Measurements from ENCODE around the gene OR8U1. TPM values are rescaled to one million over a fixed set of nuclear protein-coding genes. Genes with fewer than 3 reads are reported as not detected.

OR8U1 gene
- total RNA-seq, 4 donors from 2014 or later = not detected

DNA sequence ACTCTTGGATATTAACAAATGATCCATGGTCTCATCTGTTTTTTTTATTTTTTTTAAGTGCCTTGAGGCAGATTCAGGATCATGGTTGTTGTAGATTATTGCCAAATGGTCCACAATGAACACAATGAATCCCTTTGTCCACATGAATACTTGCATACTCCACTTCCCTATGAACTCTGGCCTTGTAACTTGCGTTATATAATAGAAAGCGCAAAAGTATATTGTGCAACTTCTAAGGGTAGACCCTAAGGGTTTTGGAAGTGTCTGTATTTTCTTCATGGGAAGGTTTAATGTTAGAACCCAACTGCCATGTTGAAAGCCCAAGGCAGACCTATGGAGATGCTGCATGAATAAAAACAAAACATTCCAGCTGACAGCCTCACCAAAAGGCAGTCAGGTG lies 29.0 kb downstream of the OR8U1 start:
- H3K27ac ChIP-seq = no peak overlapping the region
- no peak for DNase-seq
- no peaks in the 10 kb centered on the region for H3K4me1 ChIP-seq
- 81 to 86% methylated on average over 2 of the region's 2 CpGs for WGBS, 2 donors
- H3K27me3 ChIP-seq = no peaks in the 10 kb centered on the region
- no peaks in the 10 kb centered on the region for H3K36me3 ChIP-seq
- no peaks in the 10 kb centered on the region for H3K9me3 ChIP-seq
- intact Hi-C loops (cut with DNase I) = no loop called here
- H3K4me3 ChIP-seq (replicated peaks in 1 of 3) = no peak overlapping the region
- TF ChIP-seq, protein P1, sequence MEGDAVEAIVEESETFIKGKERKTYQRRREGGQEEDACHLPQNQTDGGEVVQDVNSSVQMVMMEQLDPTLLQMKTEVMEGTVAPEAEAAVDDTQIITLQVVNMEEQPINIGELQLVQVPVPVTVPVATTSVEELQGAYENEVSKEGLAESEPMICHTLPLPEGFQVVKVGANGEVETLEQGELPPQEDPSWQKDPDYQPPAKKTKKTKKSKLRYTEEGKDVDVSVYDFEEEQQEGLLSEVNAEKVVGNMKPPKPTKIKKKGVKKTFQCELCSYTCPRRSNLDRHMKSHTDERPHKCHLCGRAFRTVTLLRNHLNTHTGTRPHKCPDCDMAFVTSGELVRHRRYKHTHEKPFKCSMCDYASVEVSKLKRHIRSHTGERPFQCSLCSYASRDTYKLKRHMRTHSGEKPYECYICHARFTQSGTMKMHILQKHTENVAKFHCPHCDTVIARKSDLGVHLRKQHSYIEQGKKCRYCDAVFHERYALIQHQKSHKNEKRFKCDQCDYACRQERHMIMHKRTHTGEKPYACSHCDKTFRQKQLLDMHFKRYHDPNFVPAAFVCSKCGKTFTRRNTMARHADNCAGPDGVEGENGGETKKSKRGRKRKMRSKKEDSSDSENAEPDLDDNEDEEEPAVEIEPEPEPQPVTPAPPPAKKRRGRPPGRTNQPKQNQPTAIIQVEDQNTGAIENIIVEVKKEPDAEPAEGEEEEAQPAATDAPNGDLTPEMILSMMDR (IDR thresholded peaks at IDR 0.05) = no peak
- TF ChIP-seq POLR2A (IDR thresholded peaks at IDR 0.05) = no peak

DNA sequence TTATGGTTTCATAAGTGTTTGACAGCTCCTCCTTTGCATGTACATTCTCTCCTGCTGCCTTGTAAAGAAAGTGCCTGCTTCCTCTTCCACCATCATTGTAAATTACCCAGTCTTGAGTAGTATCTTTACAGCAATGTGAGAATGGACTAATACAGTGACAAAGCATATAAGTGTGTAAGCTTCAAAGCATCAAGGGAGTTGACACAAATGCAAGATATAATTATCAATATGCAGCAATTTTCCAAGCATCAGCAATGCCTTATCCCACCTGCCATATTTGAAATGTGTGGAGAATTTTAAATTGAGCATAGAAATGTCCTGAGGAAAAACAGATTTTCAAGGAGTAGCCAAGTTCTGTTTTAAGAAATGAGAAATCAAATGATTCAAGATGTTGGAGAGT lies 35.4 kb downstream of the OR8U1 start:
- Histone ChIP-seq H3K4me1 (no peaks in the 10 kb centered on the region), H3K27me3 (no peaks in the 10 kb centered on the region), H3K4me3 (replicated peaks in 1 of 3) (no peak overlapping the region), H3K9me3 (no peaks in the 10 kb centered on the region), H3K27ac (no peak overlapping the region), H3K36me3 (no peaks in the 10 kb centered on the region)
- intact Hi-C loops (cut with DNase I) = no loop called here
- DNase-seq = no peak
- TF ChIP-seq, protein P1 (IDR thresholded peaks at IDR 0.05) = no peak
- TF ChIP-seq POLR2A (IDR thresholded peaks at IDR 0.05) = no peak

DNA sequence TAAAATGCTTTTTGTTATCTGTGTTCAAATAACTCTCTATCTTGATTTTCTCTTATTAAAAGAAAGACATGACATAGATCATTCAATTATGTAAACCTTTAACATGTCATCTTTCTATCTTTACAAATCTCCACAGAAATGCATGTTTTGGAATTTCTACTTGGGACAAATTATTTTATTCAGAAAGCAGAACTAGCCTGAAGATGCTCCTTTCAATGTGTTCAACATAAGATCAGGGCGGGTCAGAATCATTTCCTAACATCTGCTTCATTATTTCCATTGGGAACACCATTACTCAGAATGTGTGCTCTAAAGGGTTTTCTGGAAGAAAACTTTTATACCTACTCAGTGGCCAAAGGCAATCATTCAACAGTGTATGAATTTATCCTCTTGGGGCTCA lies 37.0 kb downstream of the OR8U1 start, which contains the start of gene OR5AL1:
Gene OR5AL1 (plus strand): TSS at position 301 of the 400 bp plus-strand sequence.
- intact Hi-C loops (cut with DNase I) = no loop called here
- no peak for TF ChIP-seq POLR2A (IDR thresholded peaks at IDR 0.05)
- TF ChIP-seq, protein P1 (IDR thresholded peaks at IDR 0.05) = no peak

More for the DNA sequence above, 37.0 kb downstream of the OR8U1 start, which contains the start of gene OR5AL1:
- H3K9me3 ChIP-seq = no peaks in the 10 kb centered on the region
- H3K4me1 ChIP-seq = no peaks in the 10 kb centered on the region
- no peak for DNase-seq
- H3K4me3 ChIP-seq (replicated peaks in 1 of 3) = no peak within 1 kb of the TSS
- no peaks in the 10 kb centered on the region for H3K36me3 ChIP-seq
- no peaks in the 10 kb centered on the region for H3K27me3 ChIP-seq
- 80 to 92% methylated on average over 1 of the region's 1 CpG for whole genome bisulfite sequencing, 2 donors
- H3K27ac ChIP-seq = no peak within 1 kb of the TSS

Other genes with a start within 250 kb of the OR8U1 start
- not detected for gene OR8J3, start 235.4 kb upstream of the OR8U1 start, total RNA-seq
- not detected for gene OR8K5, start 215.3 kb upstream of the OR8U1 start, total RNA-seq
- not detected for gene OR5J2, start 199.0 kb upstream of the OR8U1 start, total RNA-seq
- gene OR5T2, start 141.4 kb upstream of the OR8U1 start, total RNA-seq = not detected
- gene OR5T3, start 123.4 kb upstream of the OR8U1 start, total RNA-seq = not detected
- not detected for gene OR5T1, start 101.5 kb upstream of the OR8U1 start, total RNA-seq
- gene OR8H1, start 83.4 kb upstream of the OR8U1 start, total RNA-seq = not detected
- gene OR8K3, start 60.5 kb upstream of the OR8U1 start, total RNA-seq = not detected
- not detected for gene OR8K1, start 29.6 kb upstream of the OR8U1 start, total RNA-seq
- not detected for gene OR8J1, start 21.3 kb upstream of the OR8U1 start, total RNA-seq
- not detected for gene OR5AL1, start 37.1 kb downstream of the OR8U1 start, total RNA-seq
- gene OR5M3, start 97.7 kb downstream of the OR8U1 start, total RNA-seq = not detected
- gene OR5M8, start 115.7 kb downstream of the OR8U1 start, total RNA-seq = not detected
- gene OR5M11, start 167.6 kb downstream of the OR8U1 start, total RNA-seq = not detected
- gene OR5M10, start 202.1 kb downstream of the OR8U1 start, total RNA-seq = not detected
- not detected for gene OR5M1, start 239.2 kb downstream of the OR8U1 start, total RNA-seq

Measured in thyroid gland (tissue), 4 donors.